GM04504 (cell line): ENCODE data around the gene UROC1.

Experiments
- DNase-seq: peaks from one replicate; pipeline ENCODE4 v3.0.0-alpha.2; 2012; ENCODE audit warnings: low read depth

UROC1 gene

DNA sequence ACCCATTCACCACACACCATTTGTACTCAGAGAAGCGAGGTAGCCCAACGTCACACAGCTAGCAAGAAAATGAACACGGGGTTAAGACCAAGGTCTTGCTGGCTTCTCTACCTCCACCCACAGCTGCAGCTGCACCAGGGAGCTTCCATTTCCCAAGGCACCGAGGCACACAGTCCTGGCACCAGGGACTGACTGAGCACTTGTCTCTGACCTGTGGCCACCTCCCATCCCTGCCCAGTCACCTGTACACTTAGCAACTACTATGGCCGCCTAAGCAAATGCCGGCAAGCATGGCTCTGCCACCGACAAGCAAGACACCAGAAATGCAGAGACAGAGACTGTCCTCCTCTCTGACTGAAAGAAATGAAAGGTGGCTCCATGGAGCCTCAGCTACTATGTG, 57.2 kb downstream of the UROC1 start:
- DNase-seq, result no peak

DNA sequence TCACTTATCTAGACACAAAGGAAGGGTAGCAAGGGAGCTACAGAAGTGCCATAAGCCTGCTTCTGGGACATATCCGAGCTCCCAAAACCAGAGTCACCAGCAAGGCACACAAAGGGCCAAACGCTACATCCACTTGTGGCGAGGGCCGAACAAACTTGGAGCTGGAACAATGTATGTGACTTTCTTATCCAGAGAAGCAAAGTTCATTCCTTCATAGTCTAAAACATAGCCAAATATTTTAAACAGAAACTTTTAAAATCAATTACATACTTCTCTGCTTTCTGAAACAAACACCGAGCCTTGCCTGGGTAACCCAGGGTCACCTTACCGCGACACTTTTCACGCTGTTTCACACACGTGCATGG, 57.8 kb downstream of the UROC1 start:
- DNase-seq, result no peak

DNA sequence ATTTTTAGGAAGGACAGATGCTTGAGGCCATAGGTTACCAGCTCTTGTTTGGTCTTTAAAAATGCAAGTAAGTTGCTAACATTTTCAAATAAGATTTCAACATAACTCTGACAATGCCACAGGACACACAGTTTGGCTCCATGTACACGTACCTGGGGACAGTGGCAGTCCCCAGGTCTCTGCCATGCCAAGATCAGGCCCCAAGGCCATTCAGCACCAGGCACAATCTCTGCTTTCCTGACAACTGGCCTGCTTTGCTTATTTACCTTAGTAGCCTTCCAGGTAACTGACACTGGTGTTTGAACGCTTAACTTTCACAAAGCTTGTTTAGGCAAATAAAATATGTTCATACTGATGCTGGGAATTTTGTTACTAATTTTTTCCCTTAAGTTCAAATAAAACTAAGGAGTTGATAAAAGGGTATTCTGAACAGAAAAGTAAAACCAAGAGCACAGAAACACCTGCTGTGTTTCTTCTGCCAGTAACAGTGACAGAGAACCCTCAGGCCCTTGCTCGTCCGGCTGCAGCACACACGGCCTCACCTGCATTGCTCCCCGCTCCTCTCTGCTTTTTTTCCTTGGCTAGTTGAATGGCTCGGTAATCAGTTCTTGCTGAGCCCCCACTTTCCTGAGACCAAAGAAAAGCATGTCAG, 58.3 kb downstream of the UROC1 start:
- DNase-seq, result no peak

GRCh38 chr3:126456766-126457388, 60.7 kb downstream of the UROC1 start:
- no peak for DNase-seq

GRCh38 chr3:126456211-126456610, 61.4 kb downstream of the UROC1 start:
- no peak for DNase-seq

- no peak for DNase-seq
Measured at GRCh38 chr3:126454437-126455198, 63.0 kb downstream of the UROC1 start.

DNA sequence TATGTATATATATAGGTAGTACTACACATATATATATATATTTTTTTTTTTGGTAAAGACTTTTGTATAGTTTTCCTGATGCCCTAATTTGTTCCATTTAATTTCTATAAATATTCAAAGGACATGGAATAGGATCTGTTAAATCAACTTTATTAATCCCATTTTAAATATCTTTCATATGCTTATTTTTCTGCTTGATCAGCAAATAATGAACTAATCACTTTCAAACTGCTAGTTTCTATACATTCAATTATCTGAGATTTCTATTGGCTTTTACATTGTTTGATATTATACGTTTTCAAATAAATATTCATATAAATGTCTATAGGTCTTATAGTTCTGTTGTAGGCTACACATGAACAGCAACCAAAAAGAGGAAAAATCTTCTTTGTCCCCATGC, 63.5 kb downstream of the UROC1 start:
- no peak for DNase-seq

- no peak for DNase-seq
Measured at GRCh38 chr3:126452213-126452612, 65.4 kb downstream of the UROC1 start.

GRCh38 chr3:126451511-126451910, 66.1 kb downstream of the UROC1 start:
- DNase-seq, result no peak

DNA sequence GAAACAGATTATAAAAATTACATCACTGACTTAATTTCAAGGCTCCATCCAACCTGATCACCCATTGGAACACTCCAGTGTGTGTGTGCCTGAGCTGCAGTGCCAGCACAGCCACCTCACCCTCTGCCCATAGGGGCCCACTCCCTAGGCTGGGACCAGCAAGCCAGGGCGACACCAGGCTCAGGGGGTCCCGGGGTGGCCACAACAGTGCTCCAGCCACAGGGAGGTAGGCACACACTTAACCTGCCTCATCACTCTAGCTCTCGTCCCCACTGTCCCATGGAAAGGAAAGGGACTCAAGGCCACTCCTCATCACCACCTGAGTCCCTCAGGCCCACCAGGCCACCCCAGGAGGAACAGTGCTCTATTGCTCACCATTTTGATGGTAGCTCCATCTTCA, 66.8 kb downstream of the UROC1 start:
- no peak for DNase-seq

- no peak for DNase-seq
Measured at GRCh38 chr3:126450219-126450618, 67.4 kb downstream of the UROC1 start.

DNA sequence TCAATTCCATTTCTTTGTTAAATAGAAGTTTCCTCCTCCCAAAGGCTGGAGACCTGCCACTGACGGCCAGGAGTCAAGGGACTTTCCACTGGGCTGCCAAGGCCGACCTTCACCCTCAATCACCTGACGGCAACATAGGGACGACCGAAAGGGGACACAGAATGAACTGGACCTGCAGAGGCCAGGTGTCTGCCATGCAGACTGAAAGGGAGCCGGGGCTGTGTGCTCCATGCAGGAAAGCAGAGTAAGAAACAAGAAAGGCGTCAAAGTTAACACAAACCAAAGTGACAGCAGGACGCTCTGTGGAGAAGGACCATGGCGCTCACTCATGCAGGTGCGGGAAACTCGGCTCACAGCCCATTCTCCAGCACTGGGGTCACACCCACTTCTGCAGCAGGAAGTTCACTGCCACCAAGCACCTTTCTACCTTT, 67.9 kb downstream of the UROC1 start:
- no peak for DNase-seq

- DNase-seq, result no peak
Measured at GRCh38 chr3:126448893-126449180, 68.7 kb downstream of the UROC1 start.

DNA sequence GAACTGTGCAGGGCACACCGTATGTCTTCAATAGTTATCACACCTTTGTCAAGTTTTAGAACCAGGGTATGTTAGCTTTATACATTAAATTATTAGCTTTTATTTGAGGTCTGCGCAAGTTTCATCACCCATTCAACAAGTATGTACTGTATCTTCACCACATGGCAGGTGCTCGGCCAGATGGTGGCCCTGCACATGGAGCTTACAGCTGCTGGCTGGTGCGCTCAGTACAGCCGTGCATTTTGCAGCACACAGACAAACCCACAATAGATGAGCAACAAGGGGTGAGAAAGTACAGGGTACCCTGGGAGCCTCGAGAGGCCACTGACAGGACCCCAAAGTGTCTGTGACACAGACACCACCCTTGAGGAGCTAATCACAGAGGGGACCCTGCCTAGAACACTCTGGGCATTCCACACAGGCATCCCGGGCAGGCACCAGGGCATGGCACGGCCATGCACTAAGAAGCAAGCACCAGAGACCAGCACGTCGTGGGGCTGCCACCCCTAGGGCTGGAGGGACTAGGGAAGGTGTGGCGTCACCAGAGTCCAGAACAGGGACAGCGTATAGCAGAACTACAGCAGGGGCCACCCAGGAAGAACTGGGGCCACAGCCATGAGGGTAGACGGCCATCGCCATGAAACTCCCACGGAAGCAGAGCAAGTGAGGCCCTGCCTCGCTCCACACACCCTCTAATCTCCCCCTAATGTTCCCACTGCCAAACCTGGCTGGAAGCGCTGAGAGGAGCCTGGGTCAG, 69.3 kb downstream of the UROC1 start:
- no peak for DNase-seq

DNA sequence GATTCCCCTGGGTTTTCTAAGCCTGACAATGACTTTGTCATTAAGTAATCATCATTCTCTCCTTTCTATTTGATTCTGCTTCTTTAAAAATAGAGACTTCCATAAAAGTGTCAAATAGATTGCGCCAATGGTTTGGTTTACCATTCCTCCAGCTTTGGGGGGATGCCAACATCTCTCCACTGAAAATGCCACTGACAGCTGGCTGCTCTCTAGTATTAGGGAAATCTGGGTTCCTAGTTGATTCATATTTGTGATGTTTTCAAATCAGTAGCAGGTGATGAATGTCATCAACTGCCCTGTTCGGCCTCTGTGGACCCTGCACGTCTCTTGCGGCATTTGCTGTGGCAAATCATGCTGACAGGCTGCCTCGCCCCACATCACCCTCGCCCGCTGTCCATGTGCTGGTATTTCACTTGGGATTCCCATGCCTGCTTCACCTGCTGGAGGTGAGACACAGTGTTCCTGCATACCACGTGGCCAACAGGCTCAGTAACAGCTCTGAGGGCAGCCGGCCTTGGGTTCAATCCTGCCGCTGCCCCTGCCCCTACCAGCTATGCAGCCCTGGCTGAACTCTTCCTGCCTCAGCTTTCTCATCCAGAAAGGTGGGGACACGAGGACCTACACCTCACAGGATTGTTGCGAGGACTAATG, 70.0 kb downstream of the UROC1 start:
- no peak for DNase-seq

- no peak for DNase-seq
Measured at GRCh38 chr3:126446791-126447190, 70.8 kb downstream of the UROC1 start.

- DNase-seq, result no peak
Measured at GRCh38 chr3:126446301-126446700, 71.3 kb downstream of the UROC1 start.

GRCh38 chr3:126445506-126445905, 72.1 kb downstream of the UROC1 start:
- DNase-seq, result no peak

GRCh38 chr3:126442856-126443242, 74.7 kb downstream of the UROC1 start:
- no peak for DNase-seq

- DNase-seq, result no peak
Measured at GRCh38 chr3:126442094-126442855, 75.3 kb downstream of the UROC1 start.

DNA sequence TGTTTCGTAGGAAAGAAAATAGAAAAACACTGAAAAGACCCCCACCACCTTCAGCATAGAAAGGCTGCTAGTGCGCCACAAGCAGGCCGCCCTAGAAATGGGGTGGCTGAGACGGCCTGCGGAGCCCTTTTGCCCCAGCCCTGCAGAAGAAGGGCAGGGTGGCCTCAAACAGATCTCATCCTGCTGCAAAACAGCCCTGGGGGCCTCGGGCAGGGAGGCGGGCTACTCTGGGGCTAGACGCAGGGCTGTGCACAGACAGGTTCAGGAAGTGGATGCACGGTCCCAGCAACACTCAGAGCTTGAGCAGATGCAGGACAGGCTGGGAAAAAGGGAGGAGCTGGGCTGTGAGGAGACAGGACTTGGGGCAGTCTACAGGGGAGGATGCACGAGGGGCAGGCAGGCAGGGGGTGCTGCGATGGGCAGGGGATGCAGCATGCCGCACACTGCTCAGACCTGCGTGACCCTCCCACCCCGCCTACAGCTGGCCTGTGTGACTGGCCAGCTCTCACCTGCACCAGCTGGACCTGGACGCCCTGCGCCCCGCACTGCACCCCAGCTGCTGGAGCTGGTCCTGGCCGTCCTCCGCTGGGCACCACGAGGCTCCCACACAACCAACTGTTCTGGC, 76.2 kb downstream of the UROC1 start:
- no peak for DNase-seq
